Peyer's patch (tissue), 4 donors: ENCODE measurements around the gene UCP2.

Source experiments
- POLR2A ChIP-seq, 2 donors: fragments of 450-650 bp; IDR thresholded peaks; one replicate each; pipeline ENCODE4 v1.5.1; 2017; ENCODE audit warnings: antibody characterized with exemption in 2 of 2, mild to moderate bottlenecking in 2 of 2, moderate library complexity in 2 of 2
- TF ChIP-seq, protein P1 (sequence below), 6 experiments: fragments of 450-650 bp in 4 of 6; fragments of 200-600 bp in 2 of 6; sonication (generic) in 1 of 6; IDR thresholded peaks; one replicate each; pipeline ENCODE4 v1.5.1; 2017 to 2019; ENCODE audit warnings: antibody characterized with exemption in 6 of 6, mild to moderate bottlenecking in 3 of 6, moderate library complexity in 1 of 6

DNA sequence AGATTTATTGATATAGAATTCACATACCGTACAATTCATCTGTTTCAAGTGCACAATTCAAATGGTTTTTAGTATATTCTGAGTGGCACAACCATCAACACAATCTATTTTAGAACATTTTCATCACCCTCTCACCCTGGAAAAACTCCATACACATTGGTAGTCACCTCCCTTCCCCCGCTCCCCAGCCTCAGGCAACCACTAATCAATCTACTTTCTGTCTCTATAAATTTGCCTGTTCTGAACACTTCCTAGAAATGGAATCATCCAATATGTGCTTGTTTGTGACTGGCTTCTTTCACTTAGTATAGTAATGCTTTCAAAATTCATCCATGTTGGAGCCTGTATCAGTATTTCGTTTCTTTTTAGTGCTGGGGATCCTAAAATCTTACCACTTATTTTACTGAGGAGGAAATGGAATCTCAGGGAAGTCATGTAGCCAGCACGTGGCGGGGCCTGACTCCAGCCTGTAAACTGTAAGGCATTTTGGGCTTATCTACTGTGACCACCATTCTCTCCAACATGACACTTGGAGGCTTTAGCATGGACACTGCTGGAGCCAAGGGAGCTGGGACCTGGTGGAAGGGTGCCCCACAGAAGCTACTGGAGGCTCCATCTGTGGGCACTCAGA is 27.1 kb upstream of the UCP2 start:
- TF ChIP-seq, protein P1, sequence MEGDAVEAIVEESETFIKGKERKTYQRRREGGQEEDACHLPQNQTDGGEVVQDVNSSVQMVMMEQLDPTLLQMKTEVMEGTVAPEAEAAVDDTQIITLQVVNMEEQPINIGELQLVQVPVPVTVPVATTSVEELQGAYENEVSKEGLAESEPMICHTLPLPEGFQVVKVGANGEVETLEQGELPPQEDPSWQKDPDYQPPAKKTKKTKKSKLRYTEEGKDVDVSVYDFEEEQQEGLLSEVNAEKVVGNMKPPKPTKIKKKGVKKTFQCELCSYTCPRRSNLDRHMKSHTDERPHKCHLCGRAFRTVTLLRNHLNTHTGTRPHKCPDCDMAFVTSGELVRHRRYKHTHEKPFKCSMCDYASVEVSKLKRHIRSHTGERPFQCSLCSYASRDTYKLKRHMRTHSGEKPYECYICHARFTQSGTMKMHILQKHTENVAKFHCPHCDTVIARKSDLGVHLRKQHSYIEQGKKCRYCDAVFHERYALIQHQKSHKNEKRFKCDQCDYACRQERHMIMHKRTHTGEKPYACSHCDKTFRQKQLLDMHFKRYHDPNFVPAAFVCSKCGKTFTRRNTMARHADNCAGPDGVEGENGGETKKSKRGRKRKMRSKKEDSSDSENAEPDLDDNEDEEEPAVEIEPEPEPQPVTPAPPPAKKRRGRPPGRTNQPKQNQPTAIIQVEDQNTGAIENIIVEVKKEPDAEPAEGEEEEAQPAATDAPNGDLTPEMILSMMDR (IDR thresholded peaks at IDR 0.05), result no peak
- no peak for TF ChIP-seq POLR2A (IDR thresholded peaks at IDR 0.05)
